HUDEP-2 (cell line): ENCODE data around the gene PAX7.

ENCODE experiments used
- DNase-seq, 76 experiments: peaks; one replicate each; lab custom pipeline; 2025; ENCODE audit not compliant: unreplicated experiment in 76 of 76; lab: John Stamatoyannopoulos, UW

PAX7 gene

GRCh38 chr1:18640228-18641004 is 9.8 kb downstream of the PAX7 start:
- no peak for DNase-seq

- peak in 1 of 76 experiments; percentile 2 for DNase-seq
Measured at GRCh38 chr1:18641005-18641941, 10.6 kb downstream of the PAX7 start.

- DNase-seq = no peak
Measured at GRCh38 chr1:18642278-18643095, 11.8 kb downstream of the PAX7 start.

GRCh38 chr1:18643154-18644012 is 12.7 kb downstream of the PAX7 start:
- DNase-seq = peak in 29 of 76 experiments; percentile 1 to 38 (median 12)

GRCh38 chr1:18644013-18644399 is 13.4 kb downstream of the PAX7 start:
- no peak for DNase-seq

GRCh38 chr1:18644446-18644845 is 13.8 kb downstream of the PAX7 start:
- no peak for DNase-seq

- no peak for DNase-seq
Measured at GRCh38 chr1:18644973-18645746, 14.5 kb downstream of the PAX7 start.

GRCh38 chr1:18645747-18646090 is 15.1 kb downstream of the PAX7 start:
- no peak for DNase-seq

- DNase-seq = no peak
Measured at GRCh38 chr1:18646091-18646785, 15.6 kb downstream of the PAX7 start.

GRCh38 chr1:18646786-18647410 is 16.3 kb downstream of the PAX7 start:
- no peak for DNase-seq

GRCh38 chr1:18647681-18648214 is 17.1 kb downstream of the PAX7 start:
- DNase-seq = no peak

GRCh38 chr1:18649693-18650370 is 19.2 kb downstream of the PAX7 start:
- no peak for DNase-seq

GRCh38 chr1:18651713-18652112 is 21.1 kb downstream of the PAX7 start:
- no peak for DNase-seq

- DNase-seq = no peak
Measured at GRCh38 chr1:18652791-18653190, 22.1 kb downstream of the PAX7 start.

GRCh38 chr1:18653367-18653766 is 22.7 kb downstream of the PAX7 start:
- DNase-seq = no peak

GRCh38 chr1:18653916-18654315 is 23.3 kb downstream of the PAX7 start:
- DNase-seq = no peak

- DNase-seq = no peak
Measured at GRCh38 chr1:18654599-18654998, 24.0 kb downstream of the PAX7 start.
